HepG2 (cell line): ENCODE measurements around the gene ARSJ. TPM values are rescaled to one million over a fixed set of nuclear protein-coding genes. Genes with fewer than 3 reads are reported as not detected.
A peak's percentile ranks its signal among the peaks of the same experiment; 100 is the strongest.

Source experiments
- ATAC-seq: fragments of 200-7000 bp; cut with Tn5 transposase; 3 replicates; pipeline ENCODE4 v1.9.1; 2020; ENCODE audit warnings: mild to moderate bottlenecking, moderate library complexity
- BruUV-seq: library from RNA; stranded (reverse); fragments of 400-500 nt; replicated peaks from 2 replicates; lab custom pipeline; 2021; lab: Mats Ljungman, UMichigan
- CTCF ChIA-PET: fragments of 300-600 bp; formaldehyde crosslinking; extraction: SDS; loops from one replicate; lab custom pipeline; 2021; ENCODE audit warnings: low total read pairs, inconsistent platforms, low intra/inter-chr PET ratio; lab: Yijun Ruan, JAX
- POLR2A ChIA-PET: fragments of 350-600 bp; sonication (Branson Sonifier 250); formaldehyde crosslinking; loops from one replicate; lab custom pipeline; 2020; ENCODE audit warnings: antibody characterized with exemption, inconsistent platforms; lab: Yijun Ruan, JAX
- DNase-seq: peaks from one replicate; pipeline ENCODE4 v3.0.0-alpha.2; 2015; ENCODE audit warnings: low spot score
- FAIRE-seq: peaks from 3 replicates; lab custom pipeline; 2011; peaks lifted over from hg19 to GRCh38; lab: Jason Lieb, UNC
- H2AFZ ChIP-seq: one replicate; pipeline ENCODE4 v1.6.1; 2011; ENCODE audit warnings: low read length, inconsistent platforms
- H3K27ac ChIP-seq: fragments of 300-600 bp; 3 replicates; pipeline ENCODE4 v1.8.0; 2011; ENCODE audit warnings: mixed run types, mild to moderate bottlenecking, mixed read lengths, low read length, inconsistent platforms; ENCODE audit not compliant: insufficient read depth; ENCODE audit errors: extremely low read length
- H3K27me3 ChIP-seq, 2 experiments: fragments of 200-600 bp in 1 of 2; 2 replicates in 1 of 2; 3 replicates in 1 of 2; pipeline versions ENCODE4 v1.6.0 to v1.8.0; 2011; ENCODE audit warnings: low read length in 2 of 2, mild to moderate bottlenecking in 2 of 2, moderate library complexity in 2 of 2, inconsistent platforms in 1 of 2; ENCODE audit not compliant: insufficient read depth in 2 of 2, control insufficient read depth in 1 of 2
- H3K36me3 ChIP-seq, 2 experiments: fragments of 200-600 bp in 1 of 2; replicated peaks in 1 of 2; 2 replicates in 1 of 2; 3 replicates in 1 of 2; pipeline versions ENCODE4 v1.5.1 to v1.8.0; 2011; ENCODE audit warnings: low read length in 2 of 2, inconsistent platforms in 1 of 2; ENCODE audit not compliant: insufficient read depth in 2 of 2, control insufficient read depth in 1 of 2
- H3K4me1 ChIP-seq: 2 replicates; pipeline ENCODE4 v1.5.1; 2012; ENCODE audit warnings: low read length, inconsistent platforms; ENCODE audit not compliant: insufficient read depth
- H3K4me2 ChIP-seq: 2 replicates; pipeline ENCODE4 v1.6.0; 2011; ENCODE audit warnings: low read depth, low read length, inconsistent platforms
- H3K4me3 ChIP-seq, 3 experiments: fragments of 200-600 bp in 1 of 3; sonication (generic), shearing (Covaris generic) in 1 of 3; replicated peaks in 1 of 3; 2 replicates each; pipeline ENCODE4 v1.5.1; 2011 to 2016; ENCODE audit warnings: low read length in 3 of 3, inconsistent platforms in 2 of 3, low read depth in 2 of 3, mild to moderate bottlenecking in 2 of 3, control low read depth in 1 of 3, mixed read lengths in 1 of 3; ENCODE audit not compliant: insufficient read depth in 1 of 3
- H3K79me2 ChIP-seq: one replicate; pipeline ENCODE4 v1.6.1; 2011; ENCODE audit warnings: low read length, inconsistent platforms; ENCODE audit not compliant: insufficient read depth
- H3K9ac ChIP-seq: 2 replicates; pipeline ENCODE4 v1.6.0; 2011; ENCODE audit warnings: mild to moderate bottlenecking, low read depth, low read length, inconsistent platforms; ENCODE audit not compliant: insufficient read depth
- H3K9me3 ChIP-seq: 2 replicates; pipeline ENCODE4 v1.5.1; 2012; ENCODE audit warnings: mild to moderate bottlenecking, low read length
- H4K20me1 ChIP-seq: 2 replicates; pipeline ENCODE4 v1.6.0; 2011; ENCODE audit warnings: inconsistent platforms, mild to moderate bottlenecking, low read length, moderate library complexity; ENCODE audit not compliant: insufficient read depth
- CHCHD3 ChIP-seq: sonication (generic); formaldehyde crosslinking; IDR thresholded peaks from 2 replicates; pipeline ENCODE4 v1.8.0; 2022; ENCODE audit warnings: mild to moderate bottlenecking, missing genetic modification reagents, moderate library complexity
- DMTF1 ChIP-seq: sonication (generic); formaldehyde crosslinking; IDR thresholded peaks from 2 replicates; pipeline ENCODE4 v1.4.0; 2020; ENCODE audit warnings: mild to moderate bottlenecking, missing genetic modification reagents
- RAD21 ChIP-seq: fragments of 450-650 bp; formaldehyde crosslinking; IDR thresholded peaks from 2 replicates; pipeline ENCODE4 v1.5.0; 2020; ENCODE audit warnings: mild to moderate bottlenecking
- ZNF101 ChIP-seq: sonication (generic); formaldehyde crosslinking; IDR thresholded peaks from 2 replicates; pipeline ENCODE4 v1.4.0; 2020; ENCODE audit warnings: mild to moderate bottlenecking, low read depth, missing genetic modification reagents, borderline replicate concordance
- ZNF546 ChIP-seq: sonication (generic); formaldehyde crosslinking; conservative IDR thresholded peaks from 2 replicates; pipeline ENCODE4 v1.8.1; 2023; ENCODE audit warnings: mild to moderate bottlenecking, missing genetic modification reagents
- WGBS: methylation state at CpG from one replicate; pipeline ENCODE4 v1.1.6; 2017; ENCODE audit warnings: low lambda C conversion rate; 5-methylcytosine and 5-hydroxymethylcytosine counted together
- in situ Hi-C: cut with HindIII; loops from 2 replicates; pipeline ENCODE4 v1.10.0; 2017; ENCODE audit warnings: low pct_unique_long_range_greater_than_20kb; ENCODE audit not compliant: extremely low pct_ligation_motif_present
- intact Hi-C: fragments of 100-400 bp; cut with micrococcal nuclease; formaldehyde crosslinking; loops from one replicate; pipeline ENCODE4 v1.10.0; 2022; ENCODE audit not compliant: unreplicated experiment
- polyA plus RNA-seq, 8 experiments: library from polyadenylated mRNA; depleted of rRNA in 3 of 8; stranded (reverse) in 7 of 8; unstranded in 1 of 8; fragments of >200 nt; fragmentation: Illumina TruSeq in 4 of 8; extraction: Trizol in 4 of 8; gene quantifications; 2 replicates each; pipeline versions ENCODE4 v1.2.1 to v1.2.3, GENCODE V29; 2011 to 2016; ENCODE audit warnings: low read depth in 4 of 8, missing spikeins in 1 of 8, mixed read lengths in 1 of 8; ENCODE audit not compliant: insufficient read depth in 1 of 8
- total RNA-seq, 5 experiments: library from RNA; depleted of rRNA; stranded (reverse); fragments of >200 nt; fragmentation: Illumina TruSeq; extraction: Trizol; gene quantifications; 2 replicates each; pipeline ENCODE4 v1.2.3, GENCODE V29; 2016; ENCODE audit warnings: low read depth in 1 of 5

Gene ARSJ
- total and polyA plus RNA-seq, 2 of the 13 experiments (the other 11 are each of a cell fraction or from before 2014, with no cell fraction given) = not detected

GRCh38 chr4:113979905-113980615 is 613 bp upstream of the ARSJ start:
- no peaks in the 10 kb centered on the region for H3K36me3 ChIP-seq
- peaks cover 3 to 17% of the 10 kb centered on the region in 2 experiments; a peak in 3 of 5 replicates for H3K27me3 ChIP-seq
- peak overlapping the region; percentile 49 for H3K4me2 ChIP-seq
- no peak overlapping the region for H3K9ac ChIP-seq
- TF ChIP-seq CHCHD3 (no peak), RAD21 (no peak), DMTF1 (CRISPR knock-in tag) (no peak), ZNF101 (no peak), ZNF546 (CRISPR knock-in tag) (no peak)
- H3K9me3 ChIP-seq = no peaks in the 10 kb centered on the region
- in situ Hi-C loops (no loop called here), intact Hi-C loops (no loop called here)
- POLR2A ChIA-PET = no interaction called here
- H3K4me1 ChIP-seq = no peaks in the 10 kb centered on the region
- 6% methylated on average over 17 of the region's 17 CpGs for WGBS
- no TSS peak for BruUV-seq
- no peaks in the 10 kb centered on the region for H3K79me2 ChIP-seq
- FAIRE-seq = no peak
- CTCF ChIA-PET = no interaction called here
- H3K4me3 ChIP-seq = peak overlapping the region in 1 of 3 experiments; percentile 44; a peak in 1 of 6 replicates
- no peak for ATAC-seq
- no peaks in the 10 kb centered on the region for H4K20me1 ChIP-seq
- H3K27ac ChIP-seq = no peak overlapping the region
- DNase-seq = no peak
- H2AFZ ChIP-seq = no peak overlapping the region
